ENCODE results near the gene SHISA6.

SHISA6 gene

DNA sequence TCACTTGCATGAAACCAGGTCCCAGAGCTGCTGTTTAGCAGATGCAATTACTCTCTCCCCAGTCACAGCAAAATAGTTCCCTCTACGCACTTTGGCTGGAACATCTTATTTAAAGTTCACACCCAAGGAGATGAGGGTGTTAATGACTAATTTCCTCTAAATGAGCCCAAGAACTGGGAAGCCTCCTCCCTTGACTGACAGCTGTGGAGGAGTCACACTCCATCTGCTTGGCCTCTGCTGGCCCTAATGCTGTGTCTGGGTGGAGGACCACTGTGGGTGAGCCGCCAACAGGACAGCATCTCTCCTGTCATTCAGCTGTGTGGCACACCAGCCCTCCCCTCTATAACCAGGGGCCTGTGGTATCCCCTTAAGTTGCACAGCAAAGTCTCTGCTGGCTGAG lies 115.4 kb downstream of the SHISA6 start:
- no peak for DNase-seq

DNA sequence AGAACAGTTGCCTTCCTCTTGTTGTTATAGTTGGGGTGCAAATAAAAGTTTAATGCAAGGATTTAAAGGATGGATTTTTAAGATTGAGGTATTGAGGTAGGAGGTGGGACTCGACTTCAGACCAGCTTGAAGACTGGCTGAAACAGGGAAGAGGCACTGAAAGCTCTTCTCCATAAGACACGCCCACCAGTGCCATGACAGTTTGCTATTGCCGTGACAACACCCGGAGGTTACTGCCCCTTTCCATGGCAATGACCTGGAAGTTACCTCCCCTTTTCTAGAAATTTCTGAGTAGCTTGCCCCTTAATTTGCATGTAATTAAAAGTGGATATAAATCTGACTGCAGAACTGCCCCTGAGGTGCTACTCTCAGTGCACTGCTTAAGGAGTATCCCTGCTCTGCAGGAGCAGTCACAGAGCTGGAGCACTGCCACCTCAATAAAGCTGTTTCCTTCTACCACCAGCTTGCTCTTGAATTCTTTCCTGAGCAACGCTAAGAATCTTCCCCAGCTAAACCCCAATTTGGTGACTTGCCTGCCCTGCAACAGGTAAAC lies 122.6 kb downstream of the SHISA6 start:
- DNase-seq, result no peak

DNA sequence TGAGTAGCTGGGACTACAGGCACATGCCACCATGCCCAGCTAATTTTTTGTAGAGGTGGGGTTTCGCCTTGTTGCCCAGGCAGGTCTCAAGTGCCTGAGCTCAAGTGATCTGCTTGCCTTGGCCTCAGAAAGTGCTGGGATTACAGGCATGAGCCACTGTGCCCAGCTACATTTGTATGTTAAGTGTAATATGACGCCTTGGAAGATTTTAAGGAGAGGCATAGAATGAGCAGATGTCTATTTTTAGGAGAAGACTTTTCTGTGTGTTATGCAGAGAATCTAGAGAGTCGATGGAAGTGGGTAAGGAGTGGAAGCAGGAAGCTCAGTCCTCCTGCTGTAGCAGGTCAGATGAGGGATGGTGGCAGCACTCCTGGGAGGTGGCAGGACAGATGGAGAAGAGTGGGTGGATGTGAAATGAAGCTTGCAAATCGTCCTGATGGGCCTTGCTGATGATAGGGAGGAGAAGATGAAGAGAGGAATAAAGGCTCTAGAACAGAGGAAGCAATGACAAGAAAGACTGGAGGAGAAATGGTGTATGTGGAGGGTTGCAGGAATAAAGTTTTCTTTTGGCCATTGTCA lies 125.3 kb downstream of the SHISA6 start:
- no peak for DNase-seq

DNA sequence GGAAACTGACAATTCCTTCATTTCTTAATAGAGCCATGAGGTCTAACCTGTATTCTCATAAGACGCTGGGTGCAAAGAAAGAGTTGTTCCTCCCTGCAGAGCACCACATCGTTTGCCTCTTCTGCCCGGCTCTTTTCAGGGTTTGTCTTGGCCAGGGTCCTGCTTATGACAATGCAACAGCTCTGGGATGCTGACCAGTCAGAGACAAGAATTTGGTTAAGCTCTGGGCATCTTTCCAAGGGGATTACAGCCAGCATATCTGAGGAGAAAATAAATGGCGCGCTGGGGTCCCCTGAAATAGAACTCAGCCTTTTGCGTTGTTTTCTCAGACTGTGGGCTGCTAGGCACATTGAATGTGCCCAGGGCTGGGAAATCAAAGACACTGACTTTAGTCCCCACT lies 128.6 kb downstream of the SHISA6 start:
- DNase-seq, result no peak

DNA sequence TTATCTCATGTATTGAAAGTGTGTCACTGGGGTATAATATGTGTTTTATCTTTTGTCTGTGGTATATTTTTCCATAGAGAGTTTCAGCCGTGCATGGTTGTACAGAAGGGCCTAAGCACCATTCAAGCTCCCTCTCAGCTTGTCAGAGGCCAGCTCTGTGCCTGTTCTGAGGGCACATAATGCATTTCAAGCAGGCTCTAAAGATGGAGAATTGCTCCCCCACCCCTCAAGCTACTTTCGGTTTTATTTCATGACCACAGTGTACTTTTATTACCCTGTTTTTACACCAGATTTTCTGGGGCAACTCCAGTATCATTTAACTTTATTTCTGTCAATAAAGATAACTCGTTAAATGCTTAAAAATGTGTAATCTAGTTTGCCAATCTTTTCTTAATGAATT lies 131.7 kb downstream of the SHISA6 start:
- no peak for DNase-seq

DNA sequence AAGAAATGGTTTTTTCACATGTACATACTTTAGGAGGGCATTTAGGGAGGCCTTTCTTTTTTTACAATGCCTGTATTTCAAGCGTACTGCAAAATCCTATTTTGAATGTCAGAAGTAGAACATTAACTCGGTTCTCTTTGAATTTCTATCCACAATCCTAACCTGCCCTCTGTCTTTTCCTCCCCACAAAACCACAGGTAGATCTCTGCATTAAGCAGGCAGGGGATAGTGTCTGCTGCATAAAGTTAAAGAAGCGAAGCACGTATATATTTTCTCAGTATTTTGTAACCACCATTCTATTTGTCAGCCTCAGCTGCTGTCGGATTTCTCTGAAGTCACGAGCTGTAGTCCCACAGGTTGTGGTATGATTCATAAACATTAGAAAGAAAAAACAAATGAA lies 137.5 kb downstream of the SHISA6 start:
- DNase-seq, result no peak

DNA sequence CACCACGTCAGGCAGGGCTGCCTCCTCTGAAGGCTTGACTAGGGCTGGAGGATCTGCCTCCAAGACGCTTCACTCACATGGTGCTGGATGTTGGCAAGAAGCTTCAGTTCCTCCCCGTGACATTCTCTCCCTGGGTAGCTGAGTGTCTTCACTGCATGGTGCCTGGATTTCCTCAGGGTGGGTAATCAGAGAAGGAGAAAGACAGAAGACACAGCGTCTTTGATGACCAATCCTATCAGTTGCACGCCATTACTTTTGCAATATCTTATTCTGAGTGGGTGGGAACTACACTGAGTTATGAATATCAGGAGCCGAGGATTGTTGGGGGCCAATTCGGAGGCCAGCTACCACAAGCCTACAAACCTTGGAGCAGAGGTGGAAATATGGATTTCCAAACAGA lies 139.7 kb downstream of the SHISA6 start:
- DNase-seq, result no peak

DNA sequence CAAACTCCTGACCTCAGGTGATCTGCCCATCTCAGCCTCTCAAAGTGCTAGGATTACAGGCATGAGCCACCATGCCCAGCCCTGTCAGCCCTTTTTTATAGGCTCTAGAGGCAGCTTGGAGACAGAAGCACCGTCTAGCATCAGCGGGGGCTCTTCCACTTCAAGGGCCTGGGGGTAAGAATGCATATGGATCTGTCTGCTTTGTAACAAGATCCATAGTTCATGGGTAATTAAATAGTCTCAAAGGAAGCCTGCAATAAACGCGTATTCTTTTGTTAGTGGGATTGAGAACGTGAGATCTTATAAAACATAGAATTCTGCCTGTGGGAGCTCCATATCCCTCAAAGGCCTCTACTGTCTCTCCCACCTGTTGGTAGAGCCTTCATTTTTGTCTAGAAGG lies 142.1 kb downstream of the SHISA6 start:
- DNase-seq, result no peak

DNA sequence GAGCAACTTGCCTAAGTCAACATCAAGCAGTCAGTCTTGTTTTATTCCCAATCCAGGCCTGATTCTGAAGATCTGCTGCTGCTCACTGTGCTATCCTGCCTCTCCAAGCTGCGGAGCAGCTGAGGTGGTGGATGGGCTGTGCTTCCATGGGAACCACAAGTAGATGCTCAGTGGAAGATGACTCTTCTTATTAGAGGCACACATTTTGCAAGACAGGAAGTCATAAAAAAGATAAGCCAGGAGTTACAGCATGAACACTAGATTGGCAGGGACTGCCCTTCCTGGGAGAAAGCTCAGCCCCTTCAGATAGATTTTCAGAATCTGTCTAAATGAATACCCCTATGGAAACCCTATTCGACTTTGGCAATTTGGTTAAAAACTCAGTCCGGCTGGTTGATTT lies 143.1 kb downstream of the SHISA6 start:
- DNase-seq, result no peak

DNA sequence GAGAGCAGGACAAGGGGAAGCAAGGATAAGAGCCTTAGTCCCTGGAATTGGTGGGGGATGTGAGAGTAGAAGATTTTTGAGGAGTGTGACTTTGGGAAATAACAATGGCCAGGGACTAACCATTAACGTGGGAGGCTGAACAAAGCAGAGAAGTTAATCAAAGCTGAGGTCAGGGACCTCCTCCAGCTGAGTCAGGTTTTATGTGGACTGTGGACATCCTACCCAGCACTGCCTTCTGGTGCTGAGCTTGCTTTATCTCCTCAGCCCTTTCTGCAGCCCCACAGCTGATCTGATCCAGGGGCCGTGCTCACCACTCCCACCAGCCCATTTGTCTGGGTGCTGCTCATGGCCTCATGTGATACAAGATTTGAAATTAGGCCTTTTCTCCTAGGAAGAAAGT lies 146.6 kb downstream of the SHISA6 start:
- DNase-seq, result no peak

DNA sequence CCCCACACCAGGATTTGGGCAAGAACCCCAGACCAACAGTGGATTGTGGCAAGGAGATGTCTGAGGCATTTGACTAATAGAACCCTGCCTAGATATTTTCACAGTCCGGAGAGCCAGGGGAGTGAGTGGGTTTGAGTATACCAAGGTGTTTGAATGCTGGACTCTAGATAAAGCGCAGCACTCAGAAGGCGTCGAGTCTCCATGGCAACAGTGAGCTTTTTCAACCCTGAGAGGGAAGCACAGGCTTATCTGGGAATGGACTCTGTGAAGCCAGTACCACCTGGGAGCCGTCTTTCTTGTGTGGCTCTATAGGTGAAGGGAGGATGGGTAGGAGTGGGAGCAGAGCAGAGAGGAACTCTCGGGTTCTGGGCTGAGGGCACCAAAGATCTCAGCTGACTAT lies 147.0 kb downstream of the SHISA6 start:
- no peak for DNase-seq

DNA sequence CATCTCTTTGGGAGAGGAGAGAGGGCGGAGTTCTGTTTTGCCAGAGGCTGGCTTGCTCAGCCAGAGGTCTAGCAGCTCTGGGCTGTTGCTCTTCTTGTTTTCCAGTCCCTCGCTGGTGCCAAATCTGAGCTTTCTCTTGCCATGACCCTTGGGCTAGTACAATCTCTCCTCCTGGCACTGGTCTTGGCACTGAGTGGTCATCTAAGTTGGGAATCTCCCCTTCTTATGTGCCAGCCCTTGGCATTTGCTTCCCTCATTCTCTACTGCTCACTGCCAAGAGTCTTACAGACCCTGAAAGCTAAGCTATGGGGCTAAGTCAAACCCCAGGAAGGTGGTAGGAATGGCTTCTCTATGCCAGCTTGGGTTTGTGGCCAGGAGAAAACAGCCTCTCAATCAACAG lies 148.6 kb downstream of the SHISA6 start:
- no peak for DNase-seq

DNA sequence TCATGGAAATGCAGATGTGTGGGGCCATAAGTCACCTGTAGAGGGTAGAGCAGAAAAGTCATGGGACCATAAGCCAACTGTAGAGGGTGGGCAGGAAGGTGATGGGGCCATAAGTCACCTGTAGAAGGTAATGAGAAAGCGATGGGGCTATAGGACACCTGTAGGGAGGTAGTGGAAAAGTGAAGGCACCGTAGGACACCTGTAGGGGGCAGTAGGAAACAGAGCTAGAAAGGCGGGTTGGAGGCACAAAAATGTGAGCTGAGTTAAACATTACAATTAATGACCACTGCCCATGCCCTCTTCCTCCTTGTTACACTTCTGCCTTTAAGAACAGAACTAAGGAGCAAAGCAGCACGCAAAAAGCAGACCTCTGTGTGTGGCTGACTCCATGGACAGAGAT lies 150.1 kb downstream of the SHISA6 start:
- DNase-seq, result no peak

DNA sequence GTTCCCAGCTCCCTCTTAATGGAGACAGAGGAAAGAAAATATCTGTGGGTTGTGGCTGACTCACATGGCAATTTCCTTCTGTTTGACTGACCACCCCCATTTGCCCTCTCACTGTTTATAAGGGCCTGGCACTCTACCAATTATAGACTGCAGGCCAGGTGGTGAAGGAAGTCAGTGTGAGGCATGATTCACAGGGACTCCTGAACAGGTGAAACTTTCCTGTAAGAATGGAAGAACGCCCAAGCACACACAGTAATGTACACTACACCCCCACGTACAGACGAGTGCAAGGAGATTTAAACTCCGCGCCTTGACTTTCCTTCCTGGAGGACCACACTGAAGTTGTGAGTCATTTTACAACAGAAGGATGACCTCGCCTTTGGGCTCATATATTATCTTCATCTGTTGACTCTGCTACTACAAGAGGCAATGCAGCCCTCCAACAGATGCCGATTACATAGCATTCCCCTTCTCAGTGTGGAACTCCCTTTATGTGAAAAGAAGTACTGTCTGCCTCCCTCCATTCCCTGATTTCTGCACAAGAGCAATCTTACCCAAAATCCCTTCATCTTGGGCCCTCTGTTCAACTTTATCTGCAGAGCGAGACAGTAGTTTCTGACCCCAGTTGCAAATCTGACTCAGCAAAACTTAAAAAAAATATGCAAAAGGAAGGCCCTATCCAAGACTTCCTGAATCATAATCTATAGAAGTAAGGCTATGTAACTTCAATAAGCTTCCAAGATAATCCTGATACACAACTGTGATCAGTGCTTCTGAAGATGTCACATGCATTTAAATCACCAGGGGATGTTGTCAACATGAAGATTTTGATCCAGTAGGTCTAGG lies 163.6 kb downstream of the SHISA6 start:
- DNase-seq, result no peak

DNA sequence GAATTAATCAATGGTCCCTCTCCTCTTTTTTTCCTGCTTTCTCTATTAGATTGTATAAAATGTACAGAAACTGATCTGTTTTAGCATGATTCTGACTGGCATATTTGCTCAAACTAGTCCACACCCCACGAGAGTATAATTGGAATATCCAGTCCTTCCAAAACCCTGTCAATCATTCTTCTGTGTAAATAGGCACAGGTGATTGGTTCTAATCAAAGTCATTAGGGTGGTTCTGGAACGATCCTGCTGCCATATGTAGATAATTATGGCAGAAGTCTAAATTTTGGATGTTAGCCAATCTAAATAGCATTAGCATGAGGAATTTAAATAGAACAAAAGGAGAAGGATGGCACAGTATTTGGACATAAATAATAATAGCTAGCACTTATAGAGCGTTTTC lies 165.7 kb downstream of the SHISA6 start:
- no peak for DNase-seq

DNA sequence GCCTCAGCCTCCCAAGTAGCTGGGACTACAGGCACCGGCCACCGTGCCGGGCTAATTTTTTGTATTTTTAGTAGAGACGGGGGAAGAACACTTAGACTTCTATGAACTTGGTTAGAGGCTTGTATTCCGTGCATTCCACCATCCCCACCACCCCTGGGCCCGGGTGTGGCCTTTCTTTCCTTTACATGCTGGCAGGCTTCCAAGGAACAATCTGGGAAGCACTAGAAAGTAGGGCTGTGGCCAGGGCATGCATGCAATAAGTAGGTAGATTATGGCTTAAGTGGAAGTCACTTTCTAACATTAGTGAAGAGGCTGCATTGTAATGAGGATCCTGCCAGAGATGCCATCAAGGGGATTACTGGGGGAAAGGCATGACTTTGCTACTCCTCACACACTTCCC lies 171.6 kb downstream of the SHISA6 start:
- DNase-seq, result no peak

DNA sequence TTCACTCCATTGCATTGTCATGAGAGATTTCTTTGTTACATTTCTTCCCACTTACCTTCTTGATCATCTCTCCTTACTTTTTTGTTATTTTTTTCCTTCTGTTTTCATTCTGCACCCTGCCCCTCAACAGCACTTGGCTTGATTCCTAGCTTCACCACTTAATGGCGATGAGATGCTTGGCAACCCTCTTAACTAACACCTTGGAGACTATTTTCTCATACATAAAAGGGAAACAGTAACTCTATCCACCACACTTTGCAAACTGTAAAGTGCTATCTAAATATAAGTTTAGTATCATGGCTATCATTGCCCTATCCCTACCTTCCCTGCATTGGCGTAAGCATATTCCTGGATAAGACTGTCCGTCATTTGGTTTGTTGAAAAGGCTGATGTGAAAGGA lies 177.3 kb downstream of the SHISA6 start:
- DNase-seq, result no peak

DNA sequence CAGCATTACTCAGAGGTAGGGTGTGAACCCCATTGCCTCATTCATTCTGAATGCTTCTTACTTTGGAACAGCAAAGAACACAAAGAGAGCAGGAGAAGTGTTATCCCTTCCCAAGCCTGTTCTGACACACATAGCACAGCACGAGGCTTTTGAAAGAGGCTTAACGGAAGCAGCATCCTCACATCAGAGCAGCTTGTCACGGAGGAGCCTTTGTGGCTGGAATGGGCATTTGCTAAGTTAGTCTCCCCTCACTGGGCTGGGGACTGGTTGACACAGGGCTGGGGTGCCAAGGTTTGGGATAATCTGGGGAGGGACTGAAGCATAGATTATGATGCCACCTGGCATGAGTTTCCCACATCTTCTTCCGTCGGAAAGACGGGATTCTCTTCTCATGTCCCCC lies 189.7 kb downstream of the SHISA6 start:
- DNase-seq, result no peak

DNA sequence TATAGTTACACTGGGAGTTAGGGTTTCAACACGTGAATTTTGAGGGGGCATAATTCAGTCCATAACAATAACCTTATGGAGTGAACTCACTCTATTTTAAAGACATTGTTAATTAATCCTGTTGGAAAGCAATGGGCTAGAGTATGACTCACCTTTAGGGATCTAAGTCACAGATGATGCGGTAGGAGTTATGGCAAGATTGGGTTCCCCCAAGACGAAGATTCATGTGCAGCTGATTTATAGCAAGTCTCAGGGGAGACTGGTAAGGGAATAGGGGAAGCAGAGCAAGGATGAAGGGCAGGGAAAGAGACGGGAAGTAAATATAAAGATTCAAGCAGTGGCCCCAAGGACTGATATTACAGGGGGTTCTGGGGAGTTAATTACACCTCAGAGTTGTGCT lies 197.7 kb downstream of the SHISA6 start:
- DNase-seq, result no peak

DNA sequence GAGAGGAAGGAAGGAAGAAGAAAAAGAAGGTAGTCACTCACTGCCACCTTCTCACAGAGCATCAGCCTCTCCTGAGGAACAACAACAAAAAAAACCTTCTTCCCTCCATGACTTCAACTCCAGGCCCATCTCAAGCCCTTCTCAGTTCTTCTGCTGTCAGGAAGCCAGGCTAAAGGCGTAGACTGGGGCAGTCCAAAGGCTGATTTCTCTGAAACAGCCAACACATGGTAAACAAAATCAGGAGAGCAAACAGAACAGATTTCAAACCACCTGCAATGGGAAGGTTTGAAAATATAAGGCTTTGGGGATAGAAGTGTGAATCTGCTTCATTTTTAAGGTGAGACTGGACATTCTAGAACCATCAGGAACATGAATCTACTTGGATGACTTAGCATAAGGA lies 200.0 kb downstream of the SHISA6 start:
- DNase-seq, result no peak

DNA sequence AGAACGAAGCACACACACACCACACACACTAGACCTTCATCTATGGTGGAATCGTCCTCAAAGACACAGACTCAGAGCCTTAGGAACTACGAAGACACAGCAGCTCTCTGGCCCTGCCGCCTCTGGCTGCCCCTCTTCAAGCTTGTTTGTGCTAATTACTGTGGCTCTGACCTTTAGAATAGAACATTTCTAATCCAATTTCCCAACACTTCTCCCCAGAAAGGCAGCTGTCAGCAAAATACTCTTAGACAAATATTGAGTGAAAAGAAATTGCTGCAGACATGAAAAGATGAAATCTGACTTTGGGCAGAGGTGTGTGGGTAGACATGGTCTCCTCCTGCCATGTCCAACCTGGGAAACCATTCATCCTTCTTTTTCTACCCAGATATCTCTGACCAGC lies 205.3 kb downstream of the SHISA6 start:
- no peak for DNase-seq

DNA sequence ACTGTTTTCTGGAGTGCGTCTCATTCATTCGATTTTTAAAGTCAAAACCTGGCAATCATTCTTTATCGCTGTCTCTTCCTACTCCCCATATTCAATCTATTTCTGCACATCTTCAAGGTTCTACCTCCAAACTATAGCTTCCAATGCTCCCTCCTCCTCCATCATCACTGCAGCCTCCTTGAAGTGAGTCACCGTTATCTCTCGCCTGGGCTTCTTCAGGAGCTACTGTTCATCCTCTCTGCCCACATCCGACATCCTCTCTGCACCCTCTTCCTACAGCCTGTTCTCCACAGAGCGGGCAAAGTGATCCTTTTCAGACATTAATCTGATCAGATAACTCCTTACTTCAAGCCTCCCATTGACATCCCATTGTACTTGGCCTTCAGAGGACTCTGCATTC lies 213.1 kb downstream of the SHISA6 start:
- no peak for DNase-seq

DNA sequence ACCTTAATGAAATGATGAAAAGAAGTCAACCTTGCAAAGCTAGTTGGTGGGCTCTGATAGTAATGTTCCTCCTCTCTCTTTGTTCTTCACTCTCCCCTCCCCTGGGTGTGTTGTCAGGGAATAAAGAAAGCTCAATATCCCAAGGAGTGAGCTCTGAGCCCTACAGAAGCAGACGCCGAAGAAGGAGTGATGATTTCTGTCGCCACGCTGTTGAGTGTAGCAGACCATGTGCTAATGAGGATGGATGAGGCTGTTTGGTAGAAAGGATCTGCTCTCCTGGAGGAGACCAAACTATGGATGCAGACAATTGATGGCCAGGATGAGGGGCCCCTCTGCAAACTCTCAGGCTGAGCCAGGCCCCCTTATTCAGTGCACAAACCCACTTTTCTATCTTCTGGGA lies 217.3 kb downstream of the SHISA6 start:
- no peak for DNase-seq

DNA sequence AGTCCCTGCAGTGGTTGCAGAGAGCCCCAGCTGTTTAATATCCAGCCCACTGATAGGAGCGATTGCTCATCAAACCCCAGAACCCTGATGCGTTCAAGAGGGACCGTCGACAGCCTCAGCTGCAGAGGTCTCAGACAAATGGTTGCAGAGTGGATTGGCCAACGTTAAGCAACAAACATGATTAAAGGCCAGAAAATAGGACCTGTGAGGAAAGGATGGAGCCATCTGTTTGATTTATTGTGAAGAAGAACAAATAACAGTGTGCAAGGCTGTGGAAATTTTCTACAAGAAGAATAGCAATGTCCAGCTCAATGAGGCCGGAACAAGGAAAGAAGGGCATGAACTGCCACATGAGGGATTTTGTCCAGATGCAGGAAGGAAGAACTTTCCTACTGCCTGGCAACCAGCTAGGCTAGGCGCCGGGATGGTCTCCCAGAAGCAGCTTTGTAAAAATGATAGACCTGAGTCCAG lies 218.9 kb downstream of the SHISA6 start:
- no peak for DNase-seq

Measured in stimulated activated CD4-positive, alpha-beta T cell treated with anti-CD3 and anti-CD28 coated beads, Interleukin-1b, Interleukin-23, amount 100 ng/mL, for 48 hours (primary cell).